A204.1 (cell line): ENCODE results near the gene HERC3.

Experiments used
- FAIRE-seq: peaks from 2 replicates; lab custom pipeline; 2012; peaks lifted over from hg19 to GRCh38; lab: Jason Lieb, UNC

Gene HERC3

GRCh38 chr4:88660446-88661294 lies 68.4 kb downstream of the HERC3 start:
- no peak for FAIRE-seq

DNA sequence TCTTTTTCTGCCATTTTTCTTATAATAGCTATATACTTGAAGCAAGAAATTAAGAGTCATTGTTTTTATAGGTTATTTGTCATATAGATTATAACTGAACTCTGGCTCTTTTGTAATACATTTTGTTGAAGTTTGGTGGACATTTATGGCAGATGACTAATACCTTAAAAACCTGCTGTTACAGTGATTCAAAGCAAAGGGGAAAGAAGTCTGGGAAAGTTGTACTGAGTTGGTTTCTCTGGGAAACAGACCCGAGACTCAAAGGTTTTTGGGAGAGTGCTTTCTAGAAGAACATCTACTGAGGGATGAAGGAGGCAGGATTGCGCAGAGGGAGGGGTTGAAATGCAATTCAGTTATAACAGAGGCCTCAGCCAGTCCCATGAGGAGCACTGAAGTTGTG lies 69.5 kb downstream of the HERC3 start:
- FAIRE-seq = no peak

DNA sequence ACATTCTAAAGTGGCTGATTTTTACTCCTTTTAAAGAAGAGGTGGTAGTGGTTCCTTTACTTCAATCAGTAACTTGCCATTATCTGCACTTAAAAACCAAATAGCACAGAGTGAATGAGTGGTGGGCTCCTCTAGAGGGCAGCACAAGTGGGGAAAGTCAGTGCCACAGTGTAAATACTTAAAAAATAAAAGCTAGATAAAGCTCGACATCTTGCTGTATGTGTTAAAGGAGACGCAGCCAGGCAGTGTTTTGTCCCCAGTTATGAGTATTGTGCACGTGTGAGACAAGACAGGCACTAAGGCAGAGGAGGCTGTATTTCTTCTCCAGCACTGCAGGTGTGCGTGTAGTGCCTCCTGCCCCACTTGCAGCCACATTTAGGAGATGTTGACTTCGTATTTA lies 80.7 kb downstream of the HERC3 start:
- FAIRE-seq = peak; percentile 46

DNA sequence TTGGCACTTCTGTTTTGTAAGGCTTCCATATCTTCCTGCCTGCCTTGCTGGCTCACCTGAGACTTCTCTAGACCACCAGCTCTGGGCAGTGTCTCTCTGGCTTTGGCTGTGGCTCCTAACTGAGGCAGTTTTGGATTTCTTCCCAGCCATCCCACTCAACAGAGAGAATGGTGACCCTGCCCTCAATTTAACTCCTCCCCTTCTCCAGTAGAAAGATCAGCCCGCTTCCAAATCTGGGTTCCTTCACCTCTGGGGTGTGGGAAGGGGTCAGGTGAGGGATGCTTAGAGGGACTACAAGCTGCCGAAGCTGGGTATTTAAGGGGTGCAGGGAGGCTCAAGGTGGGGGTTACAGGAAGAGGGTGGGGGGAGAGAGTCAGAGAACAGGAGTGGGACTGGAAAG lies 81.6 kb downstream of the HERC3 start:
- no peak for FAIRE-seq

- FAIRE-seq = no peak
Measured at GRCh38 chr4:88674565-88674964, 82.3 kb downstream of the HERC3 start.

GRCh38 chr4:88674979-88675378 lies 82.7 kb downstream of the HERC3 start:
- no peak for FAIRE-seq

GRCh38 chr4:88675543-88675942 lies 83.3 kb downstream of the HERC3 start:
- no peak for FAIRE-seq

DNA sequence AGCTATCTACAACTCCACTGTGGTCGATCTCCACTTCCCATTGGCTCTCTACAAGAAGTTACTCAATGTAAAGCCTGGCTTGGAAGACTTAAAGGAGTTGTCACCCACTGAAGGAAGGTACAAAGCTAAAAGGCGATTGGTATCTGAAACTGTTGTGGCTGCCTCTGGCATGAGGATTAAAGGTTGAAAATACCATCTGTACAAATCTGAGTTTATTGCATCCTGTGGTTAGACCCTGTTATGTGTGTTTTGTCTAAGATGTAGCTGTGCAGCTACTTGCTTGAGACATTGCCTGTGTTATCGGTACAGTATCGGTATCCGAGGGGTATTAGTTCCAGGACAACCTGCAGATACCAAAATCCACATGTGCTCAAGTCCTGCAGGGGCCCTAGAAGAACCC lies 88.9 kb downstream of the HERC3 start:
- FAIRE-seq = no peak

- no peak for FAIRE-seq
Measured at GRCh38 chr4:88690355-88690754, 98.1 kb downstream of the HERC3 start.

DNA sequence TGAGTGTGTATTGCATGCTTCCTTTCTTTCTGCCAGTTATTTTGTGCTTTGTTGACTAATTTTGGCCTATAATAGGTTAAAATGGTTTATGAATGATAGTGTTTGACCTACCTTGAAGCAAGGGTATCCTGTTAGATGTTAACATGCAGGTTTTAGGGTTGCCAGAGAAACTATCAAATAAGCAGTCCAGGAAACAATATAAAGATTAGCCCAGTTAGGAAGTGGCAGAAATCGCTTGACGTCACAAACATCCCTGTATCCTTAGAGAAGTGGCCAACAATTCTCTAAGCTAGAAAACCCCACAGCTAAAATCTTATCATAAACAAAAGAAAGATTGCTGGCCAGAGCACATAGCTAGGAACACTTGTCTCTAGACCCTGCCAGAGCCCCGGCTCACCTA lies 101.5 kb downstream of the HERC3 start:
- no peak for FAIRE-seq

DNA sequence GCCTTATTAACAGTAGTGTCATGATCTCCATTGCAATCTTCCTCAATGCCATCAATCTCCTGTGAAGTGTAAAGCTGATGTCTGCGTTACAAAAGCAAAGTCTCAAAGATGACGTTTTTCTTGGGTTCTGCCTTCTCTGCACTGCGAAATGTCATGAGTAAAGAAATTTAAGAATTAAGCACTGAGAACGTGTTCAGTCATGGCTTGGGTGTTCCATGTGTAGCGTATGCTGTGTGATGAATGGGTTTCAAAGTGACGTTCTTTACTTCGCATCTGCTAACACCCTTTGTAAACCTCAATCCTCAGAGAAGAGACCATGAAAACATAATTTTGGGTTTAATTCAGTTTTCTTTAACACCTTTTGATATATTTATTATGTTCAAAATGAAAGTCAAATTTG lies 104.3 kb downstream of the HERC3 start:
- FAIRE-seq = no peak

- no peak for FAIRE-seq
Measured at GRCh38 chr4:88697141-88697540, 104.9 kb downstream of the HERC3 start.

GRCh38 chr4:88697588-88698329 lies 105.5 kb downstream of the HERC3 start, which contains the start of gene NAP1L5:
NAP1L5 (minus strand) TSS chr4:88697829; CDS start chr4:88697754, 75 bp downstream.
- no peak for FAIRE-seq

DNA sequence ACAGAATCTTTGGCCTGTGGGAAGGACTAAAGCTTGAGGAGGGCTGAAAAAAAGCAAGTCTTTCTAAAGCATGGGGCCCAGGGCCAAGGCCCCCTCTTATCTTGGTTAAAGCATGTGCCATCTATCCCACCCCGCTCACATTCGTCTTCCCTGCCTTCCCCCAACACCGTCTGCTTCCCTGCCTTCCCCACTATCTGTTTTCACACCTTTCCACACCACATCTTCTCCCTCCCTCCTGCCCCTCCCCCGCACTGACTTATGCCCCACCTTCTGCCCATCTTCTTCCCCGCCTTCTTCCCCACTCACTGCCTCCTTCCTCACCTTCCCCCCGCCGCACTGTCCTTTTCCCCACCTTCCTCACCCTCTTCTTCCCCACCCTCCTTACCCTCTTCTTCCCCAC lies 106.2 kb downstream of the HERC3 start:
- no peak for FAIRE-seq

DNA sequence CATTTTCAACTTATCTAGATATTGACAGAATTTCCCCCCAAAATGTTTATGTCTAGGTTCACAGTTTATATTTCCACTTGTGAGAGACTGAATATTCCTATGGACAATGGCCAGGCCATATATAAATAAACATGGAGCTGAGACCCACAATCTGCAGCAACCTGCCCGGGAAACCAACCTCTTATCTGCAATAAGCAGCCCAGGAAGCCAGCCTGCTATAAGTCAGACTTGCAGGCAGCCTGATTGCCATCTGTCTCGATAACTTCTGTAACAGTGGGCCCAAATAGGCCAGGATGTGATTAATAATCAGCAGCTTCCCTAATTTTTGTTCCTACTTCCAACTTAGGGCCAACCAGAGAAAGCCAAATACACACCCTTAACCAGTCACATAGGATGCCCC lies 110.5 kb downstream of the HERC3 start:
- no peak for FAIRE-seq

GRCh38 chr4:88705223-88705622 lies 112.9 kb downstream of the HERC3 start:
- no peak for FAIRE-seq

- FAIRE-seq = no peak
Measured at GRCh38 chr4:88705805-88706492, 113.7 kb downstream of the HERC3 start.

GRCh38 chr4:88706574-88706973 lies 114.3 kb downstream of the HERC3 start:
- no peak for FAIRE-seq

- no peak for FAIRE-seq
Measured at GRCh38 chr4:88709989-88710388, 117.7 kb downstream of the HERC3 start.

- FAIRE-seq = no peak
Measured at GRCh38 chr4:88713782-88714181, 121.5 kb downstream of the HERC3 start.

- no peak for FAIRE-seq
Measured at GRCh38 chr4:88718098-88718497, 125.8 kb downstream of the HERC3 start.

- no peak for FAIRE-seq
Measured at GRCh38 chr4:88719381-88719780, 127.1 kb downstream of the HERC3 start.
